NCI-H526 treated with DMSO at 0.1 percent for 48 hours (cell line): ENCODE data around the gene RIPK1.

Experiments used
- DNase-seq: peaks from one replicate; lab custom pipeline; 2025; lab: John Stamatoyannopoulos, UW

The RIPK1 gene

GRCh38 chr6:3163248-3163594 lies 94.9 kb downstream of the RIPK1 start:
- no peak for DNase-seq

GRCh38 chr6:3164388-3164787 lies 96.1 kb downstream of the RIPK1 start:
- no peak for DNase-seq
